ENCODE data around the gene VWCE. TPM values are rescaled to one million over a fixed set of nuclear protein-coding genes. Genes with fewer than 3 reads are reported as not detected.

VWCE gene
- total RNA-seq, 4 donors from 2014 or later = 0.31 to 1.5 (median 0.67) TPM

- Histone ChIP-seq H3K4me1 (no peaks in the 10 kb centered on the region), H3K4me3 (no peak overlapping the region), H3K27me3 (no peaks in the 10 kb centered on the region), H3K27ac (no peak overlapping the region), H3K9me3 (no peaks in the 10 kb centered on the region), H3K36me3 (peaks cover 0 to 95% of the 10 kb centered on the region in 2 donors)
- ATAC-seq (no peak), DNase-seq (no peak)
- no peak for TF ChIP-seq CTCF (IDR thresholded peaks at IDR 0.05 in 4 of 5, conservative IDR thresholded peaks at IDR 0.05 in 1 of 5)
- TF ChIP-seq POLR2A (IDR thresholded peaks at IDR 0.05) = no peak
- intact Hi-C loops (cut with DNase I; ENCODE audit: low total_unique reads) = no loop called here
- in situ Hi-C loops (cut with MboI; ENCODE audit: low sequenced_read_pairs in 4 of 4) = no loop called here
Observed at GRCh38 chr11:61315260-61315659, 20.1 kb upstream of the VWCE start.

- no peak for ATAC-seq
- in situ Hi-C loops (cut with MboI; ENCODE audit: low sequenced_read_pairs in 4 of 4) = no loop called here
Observed at GRCh38 chr11:61310749-61311148, 15.6 kb upstream of the VWCE start.

GRCh38 chr11:61309739-61310138 is 14.6 kb upstream of the VWCE start:
- Histone ChIP-seq H3K27me3 (no peaks in the 10 kb centered on the region), H3K27ac (no peak overlapping the region), H3K4me1 (no peaks in the 10 kb centered on the region), H3K4me3 (no peak overlapping the region), H3K9me3 (no peaks in the 10 kb centered on the region), H3K36me3 (peaks cover 3 to 99% of the 10 kb centered on the region in 2 donors)
- no peak for ATAC-seq
- TF ChIP-seq CTCF (IDR thresholded peaks at IDR 0.05 in 4 of 5, conservative IDR thresholded peaks at IDR 0.05 in 1 of 5) = no peak
- TF ChIP-seq POLR2A (IDR thresholded peaks at IDR 0.05) = no peak
- in situ Hi-C loops (cut with MboI; ENCODE audit: low sequenced_read_pairs in 4 of 4) = no loop called here
- intact Hi-C loops (cut with DNase I; ENCODE audit: low total_unique reads) = no loop called here
- no peak for DNase-seq

More at GRCh38 chr11:61310749-61311148, 15.6 kb upstream of the VWCE start:
- TF ChIP-seq POLR2A (IDR thresholded peaks at IDR 0.05) (no peak), CTCF (IDR thresholded peaks at IDR 0.05 in 4 of 5, conservative IDR thresholded peaks at IDR 0.05 in 1 of 5) (no peak)
- Histone ChIP-seq H3K4me1 (no peaks in the 10 kb centered on the region), H3K4me3 (no peak overlapping the region), H3K9me3 (no peaks in the 10 kb centered on the region), H3K27me3 (no peaks in the 10 kb centered on the region), H3K36me3 (peaks cover 3 to 98% of the 10 kb centered on the region in 2 donors), H3K27ac (no peak overlapping the region)
- DNase-seq = no peak
- intact Hi-C loops (cut with DNase I; ENCODE audit: low total_unique reads) = no loop called here

GRCh38 chr11:61309141-61309540 is 14.0 kb upstream of the VWCE start:
- no peak for DNase-seq
- Histone ChIP-seq H3K36me3 (peaks cover 3 to 98% of the 10 kb centered on the region in 2 donors), H3K27ac (no peak overlapping the region), H3K4me1 (no peaks in the 10 kb centered on the region), H3K9me3 (no peaks in the 10 kb centered on the region), H3K4me3 (no peak overlapping the region), H3K27me3 (no peaks in the 10 kb centered on the region)
- intact Hi-C loops (cut with DNase I; ENCODE audit: low total_unique reads) = no loop called here
- ATAC-seq = no peak
- TF ChIP-seq POLR2A (IDR thresholded peaks at IDR 0.05) (no peak), CTCF (IDR thresholded peaks at IDR 0.05 in 4 of 5, conservative IDR thresholded peaks at IDR 0.05 in 1 of 5) (no peak)
- in situ Hi-C loops (cut with MboI; ENCODE audit: low sequenced_read_pairs in 4 of 4) = no loop called here

- peaks cover 3 to 95% of the 10 kb centered on the region in 2 donors for H3K36me3 ChIP-seq
- ATAC-seq (no peak), DNase-seq (no peak)
- no peaks in the 10 kb centered on the region for H3K9me3 ChIP-seq
- intact Hi-C loops (cut with DNase I; ENCODE audit: low total_unique reads) (no loop called here), in situ Hi-C loops (cut with MboI; ENCODE audit: low sequenced_read_pairs in 4 of 4) (no loop called here)
- no peaks in the 10 kb centered on the region for H3K4me1 ChIP-seq
- no peak overlapping the region for H3K27ac ChIP-seq
- no peaks in the 10 kb centered on the region for H3K27me3 ChIP-seq
- H3K4me3 ChIP-seq = no peak overlapping the region
- TF ChIP-seq POLR2A (IDR thresholded peaks at IDR 0.05) (no peak), CTCF (IDR thresholded peaks at IDR 0.05 in 4 of 5, conservative IDR thresholded peaks at IDR 0.05 in 1 of 5) (no peak)
Observed at GRCh38 chr11:61307354-61307753, 12.2 kb upstream of the VWCE start.

Data from gastrocnemius medialis (tissue), 4 donors.